H9 (cell line): ENCODE data around the gene PPIL6. TPM values are rescaled to one million over a fixed set of nuclear protein-coding genes. Genes with fewer than 3 reads are reported as not detected.

Experiments used
- DNase-seq: peaks from one replicate; pipeline ENCODE4 v3.0.0-alpha.2; 2017
- H2AFZ ChIP-seq: one replicate; pipeline ENCODE4 v1.6.1; 2013; ENCODE audit warnings: mild to moderate bottlenecking, low read length, control low read depth, moderate library complexity
- H2AK5ac ChIP-seq: 2 replicates; pipeline ENCODE4 v1.6.1; 2013; ENCODE audit warnings: low read length, control low read depth, mixed read lengths; ENCODE audit not compliant: insufficient read length
- H2BK120ac ChIP-seq: one replicate; pipeline ENCODE4 v1.6.1; 2013; ENCODE audit warnings: low read depth, mild to moderate bottlenecking, low read length, control low read depth, inconsistent platforms; ENCODE audit not compliant: poor library complexity, severe bottlenecking
- H2BK12ac ChIP-seq: 2 replicates; pipeline ENCODE4 v1.6.1; 2013; ENCODE audit warnings: low read length, control low read depth, mixed read lengths, low read depth; ENCODE audit not compliant: insufficient read length
- H2BK15ac ChIP-seq: 2 replicates; pipeline ENCODE4 v1.6.1; 2013; ENCODE audit warnings: low read depth, low read length, control low read depth
- H2BK20ac ChIP-seq: one replicate; pipeline ENCODE4 v1.6.1; 2013; ENCODE audit warnings: low read depth, mild to moderate bottlenecking, low read length, control low read depth, inconsistent platforms; ENCODE audit not compliant: poor library complexity, severe bottlenecking
- H2BK5ac ChIP-seq: 2 replicates; pipeline ENCODE4 v1.6.1; 2013; ENCODE audit warnings: low read length, control low read depth, mixed read lengths; ENCODE audit not compliant: insufficient read length
- H3K14ac ChIP-seq: 2 replicates; pipeline ENCODE4 v1.6.1; 2013; ENCODE audit warnings: low read length, control low read depth; ENCODE audit not compliant: insufficient read depth
- H3K18ac ChIP-seq: 2 replicates; pipeline ENCODE4 v1.6.1; 2013; ENCODE audit warnings: low read depth, mild to moderate bottlenecking, mixed read lengths, low read length, control low read depth; ENCODE audit not compliant: insufficient read length
- H3K23ac ChIP-seq: 2 replicates; pipeline ENCODE4 v1.6.1; 2013; ENCODE audit warnings: low read length, control low read depth, mixed read lengths, low read depth; ENCODE audit not compliant: insufficient read length
- H3K23me2 ChIP-seq: 2 replicates; pipeline ENCODE4 v1.6.1; 2013; ENCODE audit warnings: low read depth, mild to moderate bottlenecking, mixed read lengths, low read length, control low read depth; ENCODE audit not compliant: insufficient read length, poor library complexity, severe bottlenecking
- H3K27ac ChIP-seq: 2 replicates; pipeline ENCODE4 v1.5.1; 2013; ENCODE audit warnings: low read length, control low read depth, mixed read lengths, low read depth; ENCODE audit not compliant: insufficient read length
- H3K27me3 ChIP-seq: 2 replicates; pipeline ENCODE4 v1.6.1; 2013; ENCODE audit warnings: low read length, control low read depth, inconsistent platforms; ENCODE audit not compliant: insufficient read depth
- H3K4ac ChIP-seq: 2 replicates; pipeline ENCODE4 v1.6.1; 2013; ENCODE audit warnings: low read depth, mild to moderate bottlenecking, control low read depth, inconsistent platforms, low read length, moderate library complexity
- H3K4me1 ChIP-seq: 2 replicates; pipeline ENCODE4 v1.6.1; 2013; ENCODE audit warnings: low read length, control low read depth, inconsistent platforms; ENCODE audit not compliant: insufficient read depth
- H3K4me2 ChIP-seq: 2 replicates; pipeline ENCODE4 v1.6.1; 2013; ENCODE audit warnings: low read length, control low read depth, mixed read lengths; ENCODE audit not compliant: insufficient read length, insufficient read depth
- H3K56ac ChIP-seq: 2 replicates; pipeline ENCODE4 v1.6.1; 2013; ENCODE audit warnings: low read depth, mild to moderate bottlenecking, mixed read lengths, low read length, control low read depth; ENCODE audit not compliant: insufficient read length
- H3K79me1 ChIP-seq: 2 replicates; pipeline ENCODE4 v1.6.1; 2013; ENCODE audit warnings: low read depth, mild to moderate bottlenecking, moderate library complexity, low read length, control low read depth, inconsistent platforms; ENCODE audit not compliant: insufficient read depth, poor library complexity, severe bottlenecking
- H3K79me2 ChIP-seq: 2 replicates; pipeline ENCODE4 v1.6.1; 2013; ENCODE audit warnings: low read length, control low read depth, inconsistent platforms; ENCODE audit not compliant: insufficient read depth
- H3K9ac ChIP-seq: 2 replicates; pipeline ENCODE4 v1.6.1; 2013; ENCODE audit warnings: low read length, control low read depth, mixed read lengths; ENCODE audit not compliant: insufficient read length; ENCODE audit errors: extremely low read depth
- H3K9me3 ChIP-seq: one replicate; pipeline ENCODE4 v1.6.1; 2013; ENCODE audit warnings: low read depth, low read length, inconsistent platforms; ENCODE audit not compliant: control insufficient read depth
- H3T11ph ChIP-seq: one replicate; pipeline ENCODE4 v1.6.1; 2013; ENCODE audit warnings: mild to moderate bottlenecking, low read length, control low read depth, inconsistent platforms
- H4K20me1 ChIP-seq: one replicate; pipeline ENCODE4 v1.6.1; 2013; ENCODE audit not compliant: control insufficient read depth, insufficient read length, insufficient read depth
- H4K5ac ChIP-seq: 2 replicates; pipeline ENCODE4 v1.6.1; 2013; ENCODE audit warnings: low read depth, mild to moderate bottlenecking, mixed read lengths, low read length, control low read depth; ENCODE audit not compliant: insufficient read length
- H4K8ac ChIP-seq: replicated peaks from 2 replicates; pipeline ENCODE4 v1.6.1; 2013; ENCODE audit warnings: low read length, control low read depth, mixed read lengths, low read depth; ENCODE audit not compliant: insufficient read length
- H4K91ac ChIP-seq: 2 replicates; pipeline ENCODE4 v1.6.1; 2013; ENCODE audit warnings: low read depth, mild to moderate bottlenecking, moderate library complexity, mixed read lengths, low read length, control low read depth; ENCODE audit not compliant: insufficient read length
- H3K27ac Mint-ChIP-seq, 3 experiments: 2 replicates in 2 of 3; 3 replicates in 1 of 3; pipeline ENCODE4 v1.8.0; 2020 to 2021; ENCODE audit warnings: mixed read lengths in 3 of 3, mild to moderate bottlenecking in 1 of 3, moderate library complexity in 1 of 3
- H3K27me3 Mint-ChIP-seq: 2 replicates; pipeline ENCODE4 v1.8.0; 2021; ENCODE audit warnings: low read depth, mild to moderate bottlenecking, moderate library complexity, mixed read lengths
- H3K36me3 Mint-ChIP-seq, 3 experiments: 2 replicates in 2 of 3; 3 replicates in 1 of 3; pipeline ENCODE4 v1.8.0; 2020 to 2021; ENCODE audit warnings: low read depth in 3 of 3, mixed read lengths in 3 of 3; ENCODE audit not compliant: insufficient read depth in 1 of 3
- H3K4me1 Mint-ChIP-seq, 2 experiments: 2 replicates each; pipeline ENCODE4 v1.8.0; 2020; ENCODE audit warnings: mixed read lengths in 2 of 2
- H3K4me3 Mint-ChIP-seq, 2 experiments: 2 replicates in 1 of 2; 3 replicates in 1 of 2; pipeline ENCODE4 v1.8.0; 2020 to 2021; ENCODE audit warnings: mild to moderate bottlenecking in 2 of 2, mixed read lengths in 2 of 2, moderate library complexity in 1 of 2
- H3K9me3 Mint-ChIP-seq, 2 experiments: 2 replicates in 1 of 2; 3 replicates in 1 of 2; pipeline ENCODE4 v1.8.0; 2020; ENCODE audit warnings: mild to moderate bottlenecking in 2 of 2, mixed read lengths in 2 of 2, moderate library complexity in 1 of 2
- CTCF ChIP-seq: fragments of 200-600 bp; sonication (generic); conservative IDR thresholded peaks from 3 replicates; pipeline ENCODE4 v1.8.0; 2021; ENCODE audit warnings: antibody characterized with exemption, mild to moderate bottlenecking
- WGBS: extraction: QIAGEN DNeasy Blood & Tissue Kit; methylation state at CpG from one replicate; pipeline ENCODE4 v1.1.7; 2013; ENCODE audit warnings: missing lambda C conversion rate, low lambda C conversion rate, mixed read lengths; ENCODE audit not compliant: insufficient read length; ENCODE audit errors: extremely low coverage; 5-methylcytosine and 5-hydroxymethylcytosine counted together
- total RNA-seq: library from RNA; stranded (reverse); gene quantifications from 2 replicates; pipeline ENCODE4 v1.2.1, GENCODE V29; 2021

PPIL6 gene
- total RNA-seq, 1 experiment from 2014 or later: 1.0 TPM

- no peak overlapping the region for H2BK5ac ChIP-seq
- H2BK120ac ChIP-seq: no peak overlapping the region
- H4K8ac ChIP-seq: no peak overlapping the region
- no peak overlapping the region for H3K14ac ChIP-seq
- no peak overlapping the region for H3K27ac ChIP-seq
- no peak overlapping the region for H4K91ac ChIP-seq
- no peaks in the 10 kb centered on the region for H3K9me3 ChIP-seq
- no peaks in the 10 kb centered on the region; a peak in 1 of 5 replicates for H3K9me3 Mint-ChIP-seq
- H3K4me1 Mint-ChIP-seq: peaks cover 44 to 47% of the 10 kb centered on the region in 2 experiments
- peaks cover 3% of the 10 kb centered on the region for H3K79me1 ChIP-seq
- peaks cover 12% of the 10 kb centered on the region; the same call in 1 of the 2 replicates for H3K4me1 ChIP-seq
- H3K9ac ChIP-seq: no peak overlapping the region
- WGBS: no CpG with 5 or more reads among the region's 6 CpGs
- peak overlapping the region in 1 of 2 experiments; percentile 92; a peak in 2 of 5 replicates for H3K4me3 Mint-ChIP-seq
- H2BK20ac ChIP-seq: no peak overlapping the region
- no peak for TF ChIP-seq CTCF
- H3K4me2 ChIP-seq: no peak overlapping the region
- H3K79me2 ChIP-seq: no peaks in the 10 kb centered on the region
- peaks cover 18 to 30% (median 28%) of the 10 kb centered on the region in 3 experiments for H3K36me3 Mint-ChIP-seq
- no peak overlapping the region for H2BK15ac ChIP-seq
- H3K23ac ChIP-seq: no peak overlapping the region
- no peaks in the 10 kb centered on the region for H3K27me3 ChIP-seq
- H4K5ac ChIP-seq: no peak overlapping the region
- H3K56ac ChIP-seq: no peak overlapping the region
- no peaks in the 10 kb centered on the region for H3K27me3 Mint-ChIP-seq
- no peak overlapping the region for H3K18ac ChIP-seq
- no peak overlapping the region for H2AK5ac ChIP-seq
- H3K4ac ChIP-seq: no peak overlapping the region
- no peaks in the 10 kb centered on the region for H4K20me1 ChIP-seq
- H3T11ph ChIP-seq: no peak overlapping the region
- peaks cover 10% of the 10 kb centered on the region for H3K23me2 ChIP-seq
- no peak for DNase-seq
- H2BK12ac ChIP-seq: no peak overlapping the region
- peak overlapping the region in 2 of 3 experiments; percentile 11 to 65; a peak in 2 of 7 replicates for H3K27ac Mint-ChIP-seq
- H2AFZ ChIP-seq: no peak overlapping the region
Measured at GRCh38 chr6:109457562-109457996, 17.2 kb upstream of the PPIL6 start.
